Gastroesophageal sphincter (tissue), 3 donors: ENCODE measurements around the gene COL6A3.

Experiments used
- CTCF ChIP-seq, 4 experiments: fragments of 200-600 bp in 2 of 4; fragments of 450-650 bp in 2 of 4; sonication (generic) in 1 of 4; IDR thresholded peaks; one replicate each; pipeline ENCODE4 v1.5.1; 2017 to 2019; ENCODE audit warnings: antibody characterized with exemption in 4 of 4, mild to moderate bottlenecking in 2 of 4, moderate library complexity in 2 of 4
- EP300 ChIP-seq: sonication (generic); formaldehyde crosslinking; IDR thresholded peaks from one replicate; pipeline ENCODE4 v1.6.1; 2017; ENCODE audit warnings: antibody characterized with exemption, mild to moderate bottlenecking
- POLR2A ChIP-seq, 2 donors: fragments of 450-650 bp; IDR thresholded peaks; one replicate each; pipeline ENCODE4 v1.6.1; 2017; ENCODE audit warnings: antibody characterized with exemption in 2 of 2, mild to moderate bottlenecking in 2 of 2, moderate library complexity in 1 of 2
- POLR2AphosphoS5 ChIP-seq: sonication (generic); formaldehyde crosslinking; IDR thresholded peaks from one replicate; pipeline ENCODE4 v1.6.1; 2017; ENCODE audit warnings: antibody characterized with exemption

- TF ChIP-seq CTCF (IDR thresholded peaks at IDR 0.05) = no peak
- no peak for TF ChIP-seq POLR2A (IDR thresholded peaks at IDR 0.05)
- no peak for TF ChIP-seq POLR2AphosphoS5
- no peak for TF ChIP-seq EP300
Measured at GRCh38 chr2:237344942-237345341, 69.0 kb downstream of the COL6A3 start.
